ENCODE measurements around the gene ARRB1.

GRCh38 chr11:75229466-75229865 is 122.0 kb downstream of the ARRB1 start:
- TF ChIP-seq POLR2A (IDR thresholded peaks at IDR 0.05; ENCODE audit: low read depth, low read length) (no peak), POLR2AphosphoS5 (IDR thresholded peaks at IDR 0.05; ENCODE audit: low read depth, low read length) (no peak)

Data from GM12892 (cell line).